HL-60/S4 treated with phorbol 12-myristate 13-acetate at 8.2 ng/mL for 4 days and 3 days (cell line): ENCODE data around the gene ZBTB18.

Experiments used
- in situ Hi-C: fragments of 300-500 bp; cut with MboI; formaldehyde crosslinking; loops from 2 replicates; pipeline ENCODE4 v1.15.0; 2022; ENCODE audit warnings: low sequenced_read_pairs

ZBTB18 gene

GRCh38 chr1:244057474-244058385 lies 6.6 kb downstream of the ZBTB18 start:
- in situ Hi-C loops: loop anchor here (25.0 kb wide), 1 partner anchor 205 kb away; no protein-coding TSS in a partner anchor

- in situ Hi-C loops: loop anchor here (25.0 kb wide), 1 partner anchor 202 kb away; no protein-coding TSS in a partner anchor
Observed at GRCh38 chr1:244060117-244060516, 9.0 kb downstream of the ZBTB18 start.

- in situ Hi-C loops: loop anchor here (25.0 kb wide), 1 partner anchor 202 kb away; no protein-coding TSS in a partner anchor
Observed at GRCh38 chr1:244060686-244061085, 9.6 kb downstream of the ZBTB18 start.

- in situ Hi-C loops: loop anchor here (25.0 kb wide), 1 partner anchor 200 kb away; no protein-coding TSS in a partner anchor
Observed at GRCh38 chr1:244062156-244062725, 11.2 kb downstream of the ZBTB18 start.

- in situ Hi-C loops: loop anchor here (25.0 kb wide), 1 partner anchor 199 kb away; no protein-coding TSS in a partner anchor
Observed at GRCh38 chr1:244063498-244063897, 12.4 kb downstream of the ZBTB18 start.

- in situ Hi-C loops: loop anchor here (25.0 kb wide), 1 partner anchor 198 kb away; no protein-coding TSS in a partner anchor
Observed at GRCh38 chr1:244064621-244065020, 13.5 kb downstream of the ZBTB18 start.

- in situ Hi-C loops: loop anchor here (25.0 kb wide), 1 partner anchor 197 kb away; no protein-coding TSS in a partner anchor
Observed at GRCh38 chr1:244065063-244065793, 14.1 kb downstream of the ZBTB18 start.

- in situ Hi-C loops: loop anchor here (25.0 kb wide), 1 partner anchor 196 kb away; no protein-coding TSS in a partner anchor
Observed at GRCh38 chr1:244065960-244066388, 14.9 kb downstream of the ZBTB18 start.

- in situ Hi-C loops: loop anchor here (25.0 kb wide), 1 partner anchor 195 kb away; no protein-coding TSS in a partner anchor
Observed at GRCh38 chr1:244066954-244067716, 16.1 kb downstream of the ZBTB18 start.

GRCh38 chr1:244067893-244068292 lies 16.8 kb downstream of the ZBTB18 start:
- in situ Hi-C loops: loop anchor here (25.0 kb wide), 1 partner anchor 194 kb away; no protein-coding TSS in a partner anchor

- in situ Hi-C loops: loop anchor here (25.0 kb wide), 1 partner anchor 194 kb away; no protein-coding TSS in a partner anchor
Observed at GRCh38 chr1:244068567-244068966, 17.5 kb downstream of the ZBTB18 start.

- in situ Hi-C loops: loop anchor here (25.0 kb wide), 1 partner anchor 193 kb away; no protein-coding TSS in a partner anchor
Observed at GRCh38 chr1:244069326-244069898, 18.3 kb downstream of the ZBTB18 start.

- in situ Hi-C loops: loop anchor here (25.0 kb wide), 1 partner anchor 188 kb away; no protein-coding TSS in a partner anchor
Observed at GRCh38 chr1:244074559-244075171, 23.6 kb downstream of the ZBTB18 start.

- in situ Hi-C loops: no loop called here
Observed at GRCh38 chr1:244075247-244075722, 24.2 kb downstream of the ZBTB18 start.

- in situ Hi-C loops: no loop called here
Observed at GRCh38 chr1:244076740-244077139, 25.7 kb downstream of the ZBTB18 start.

GRCh38 chr1:244077473-244078220 lies 26.6 kb downstream of the ZBTB18 start:
- in situ Hi-C loops: no loop called here

- in situ Hi-C loops: no loop called here
Observed at GRCh38 chr1:244080343-244080929, 29.4 kb downstream of the ZBTB18 start.

- in situ Hi-C loops: no loop called here
Observed at GRCh38 chr1:244082969-244083368, 31.9 kb downstream of the ZBTB18 start.
